Keratinocyte (primary cell): Measurements from ENCODE around the gene TRPM2. TPM values are rescaled to one million over a fixed set of nuclear protein-coding genes. Genes with fewer than 3 reads are reported as not detected.

Experiments
- DNase-seq: peaks from one replicate; pipeline ENCODE4 v3.0.0-alpha.2; 2011; ENCODE audit warnings: low read depth, missing footprints, low spot score
- FAIRE-seq: peaks from 2 replicates; lab custom pipeline; 2011; peaks lifted over from hg19 to GRCh38; lab: Jason Lieb, UNC
- H2AFZ ChIP-seq: 2 replicates; pipeline ENCODE4 v1.6.0; 2012; ENCODE audit warnings: low read length, control low read depth, inconsistent platforms; ENCODE audit not compliant: control insufficient read depth
- H3K27ac ChIP-seq: 2 replicates; pipeline ENCODE4 v1.5.1; 2011; ENCODE audit warnings: low read length; ENCODE audit not compliant: control insufficient read depth, insufficient read depth
- H3K27me3 ChIP-seq: 3 replicates; pipeline ENCODE4 v1.6.0; 2011; ENCODE audit warnings: low read length; ENCODE audit not compliant: control insufficient read depth, insufficient read depth; ENCODE audit errors: extremely low read depth
- H3K36me3 ChIP-seq, 2 experiments: 2 replicates in 1 of 2; 3 replicates in 1 of 2; pipeline ENCODE4 v1.5.1; 2011; ENCODE audit warnings: low read length in 2 of 2, mild to moderate bottlenecking in 1 of 2; ENCODE audit not compliant: control insufficient read depth in 2 of 2, insufficient read depth in 2 of 2; ENCODE audit errors: extremely low read depth in 1 of 2
- H3K4me1 ChIP-seq: 3 replicates; pipeline ENCODE4 v1.5.1; 2011; ENCODE audit warnings: low read length; ENCODE audit not compliant: control insufficient read depth, insufficient read depth; ENCODE audit errors: extremely low read depth
- H3K4me2 ChIP-seq: 3 replicates; pipeline ENCODE4 v1.6.0; 2011; ENCODE audit warnings: low read depth, low read length; ENCODE audit not compliant: control insufficient read depth, insufficient read depth; ENCODE audit errors: extremely low read depth
- H3K4me3 ChIP-seq, 3 experiments: fragments of 200-600 bp in 1 of 3; sonication (generic) in 1 of 3; 2 replicates in 2 of 3; 3 replicates in 1 of 3; pipeline ENCODE4 v1.5.1; 2011 to 2016; ENCODE audit warnings: low read length in 3 of 3, mild to moderate bottlenecking in 3 of 3, control low read depth in 2 of 3, inconsistent platforms in 1 of 3, low read depth in 1 of 3, mixed read lengths in 1 of 3, mixed run types in 1 of 3, moderate library complexity in 1 of 3; ENCODE audit not compliant: control insufficient read depth in 2 of 3, insufficient read depth in 2 of 3; ENCODE audit errors: extremely low read depth in 1 of 3
- H3K79me2 ChIP-seq: 2 replicates; pipeline ENCODE4 v1.6.0; 2012; ENCODE audit warnings: low read length; ENCODE audit not compliant: control insufficient read depth, insufficient read depth
- H3K9ac ChIP-seq: 3 replicates; pipeline ENCODE4 v1.6.0; 2011; ENCODE audit warnings: low read length; ENCODE audit not compliant: control insufficient read depth, insufficient read depth; ENCODE audit errors: extremely low read depth
- H3K9me1 ChIP-seq: 3 replicates; pipeline ENCODE4 v1.6.0; 2011; ENCODE audit warnings: low read length; ENCODE audit not compliant: control insufficient read depth, insufficient read depth; ENCODE audit errors: extremely low read depth
- H3K9me3 ChIP-seq: 2 replicates; pipeline ENCODE4 v1.5.1; 2012; ENCODE audit warnings: low read depth, low read length; ENCODE audit not compliant: control insufficient read depth
- H4K20me1 ChIP-seq: 3 replicates; pipeline ENCODE4 v1.6.0; 2011; ENCODE audit warnings: low read length; ENCODE audit not compliant: control insufficient read depth, insufficient read depth; ENCODE audit errors: extremely low read depth
- EZH2 ChIP-seq: IDR thresholded peaks from one replicate; pipeline ENCODE4 v1.6.1; 2012; ENCODE audit warnings: inconsistent platforms, mild to moderate bottlenecking, low read length, moderate library complexity
- dilution Hi-C: fragments of 300-500 bp; cut with MboI; formaldehyde crosslinking; loops from one replicate; pipeline ENCODE4 v1.7.0; 2020; ENCODE audit warnings: low sequenced_read_pairs; ENCODE audit not compliant: extremely low pct_ligation_motif_present
- polyA plus RNA-seq, 5 experiments: library from polyadenylated mRNA; depleted of rRNA in 3 of 5; stranded (reverse) in 3 of 5; stranded (forward) in 1 of 5; unstranded in 1 of 5; fragments of >200 nt; gene quantifications; 1 replicate in 1 of 5; 2 replicates in 3 of 5; 3 replicates in 1 of 5; pipeline versions ENCODE4 v1.2.1 to v1.2.3, GENCODE V29; 2011 to 2012; ENCODE audit warnings: missing spikeins in 2 of 5, low read depth in 1 of 5, low replicate concordance in 1 of 5
- TF ChIP-seq, protein P1 (sequence below), 3 experiments: IDR thresholded peaks in 1 of 3; conservative IDR thresholded peaks in 1 of 3; optimal IDR thresholded peaks in 1 of 3; 2 replicates in 2 of 3; 3 replicates in 1 of 3; pipeline versions ENCODE3 to v1.5.1; 2011; ENCODE audit warnings: low read length in 3 of 3, mild to moderate bottlenecking in 3 of 3, moderate library complexity in 2 of 3, control low read depth in 1 of 3, inconsistent platforms in 1 of 3; ENCODE audit not compliant: insufficient read depth in 2 of 3; ENCODE audit errors: extremely low read depth in 1 of 3

The TRPM2 gene
- polyA plus RNA-seq, 1 donor (not counting 4 experiments of a cell fraction or from before 2014, with no cell fraction given): 0.31 TPM

GRCh38 chr21:44306936-44307704 lies 46.3 kb upstream of the TRPM2 start:
- Histone ChIP-seq H3K27me3 (no peaks in the 10 kb centered on the region), H3K36me3 (peaks cover 0 to 27% of the 10 kb centered on the region in 2 experiments), H3K9me3 (no peaks in the 10 kb centered on the region), H3K4me1 (peaks cover 4% of the 10 kb centered on the region), H3K79me2 (peaks cover 21% of the 10 kb centered on the region), H3K4me3 (no peak overlapping the region), H2AFZ (no peak overlapping the region), H3K4me2 (no peak overlapping the region), H3K27ac (no peak overlapping the region), H3K9ac (no peak overlapping the region), H3K9me1 (no peaks in the 10 kb centered on the region), H4K20me1 (peaks cover 3% of the 10 kb centered on the region)
- FAIRE-seq (no peak), DNase-seq (no peak)
- no peak for TF ChIP-seq EZH2
- TF ChIP-seq, protein P1, sequence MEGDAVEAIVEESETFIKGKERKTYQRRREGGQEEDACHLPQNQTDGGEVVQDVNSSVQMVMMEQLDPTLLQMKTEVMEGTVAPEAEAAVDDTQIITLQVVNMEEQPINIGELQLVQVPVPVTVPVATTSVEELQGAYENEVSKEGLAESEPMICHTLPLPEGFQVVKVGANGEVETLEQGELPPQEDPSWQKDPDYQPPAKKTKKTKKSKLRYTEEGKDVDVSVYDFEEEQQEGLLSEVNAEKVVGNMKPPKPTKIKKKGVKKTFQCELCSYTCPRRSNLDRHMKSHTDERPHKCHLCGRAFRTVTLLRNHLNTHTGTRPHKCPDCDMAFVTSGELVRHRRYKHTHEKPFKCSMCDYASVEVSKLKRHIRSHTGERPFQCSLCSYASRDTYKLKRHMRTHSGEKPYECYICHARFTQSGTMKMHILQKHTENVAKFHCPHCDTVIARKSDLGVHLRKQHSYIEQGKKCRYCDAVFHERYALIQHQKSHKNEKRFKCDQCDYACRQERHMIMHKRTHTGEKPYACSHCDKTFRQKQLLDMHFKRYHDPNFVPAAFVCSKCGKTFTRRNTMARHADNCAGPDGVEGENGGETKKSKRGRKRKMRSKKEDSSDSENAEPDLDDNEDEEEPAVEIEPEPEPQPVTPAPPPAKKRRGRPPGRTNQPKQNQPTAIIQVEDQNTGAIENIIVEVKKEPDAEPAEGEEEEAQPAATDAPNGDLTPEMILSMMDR (optimal IDR thresholded peaks at IDR 0.05 in 1 of 3, IDR thresholded peaks at IDR 0.05 in 1 of 3, conservative IDR thresholded peaks at IDR 0.05 in 1 of 3; ENCODE audit: extremely low read depth in 1 of 3, insufficient read depth in 2 of 3, low read length in 3 of 3): no peak
- dilution Hi-C loops: no loop called here

- Histone ChIP-seq H3K9me3 (no peaks in the 10 kb centered on the region), H3K27ac (no peak overlapping the region), H3K79me2 (peaks cover under 1% of the 10 kb centered on the region), H2AFZ (no peak overlapping the region), H3K27me3 (no peaks in the 10 kb centered on the region), H3K9ac (no peak overlapping the region), H3K36me3 (peaks cover 0 to 40% of the 10 kb centered on the region in 2 experiments), H4K20me1 (no peaks in the 10 kb centered on the region), H3K9me1 (no peaks in the 10 kb centered on the region), H3K4me2 (no peak overlapping the region), H3K4me3 (no peak overlapping the region), H3K4me1 (peaks cover 3% of the 10 kb centered on the region)
- DNase-seq: no peak
- TF ChIP-seq, protein P1 (optimal IDR thresholded peaks at IDR 0.05 in 1 of 3, IDR thresholded peaks at IDR 0.05 in 1 of 3, conservative IDR thresholded peaks at IDR 0.05 in 1 of 3; ENCODE audit: extremely low read depth in 1 of 3, insufficient read depth in 2 of 3, low read length in 3 of 3): no peak
- TF ChIP-seq EZH2: no peak
- FAIRE-seq: no peak
- dilution Hi-C loops: no loop called here
These were observed 42.6 kb upstream of the TRPM2 start for GRCh38 chr21:44310628-44311507.
